Thoracic aorta endothelial cell (primary cell): ENCODE data around the gene SLC4A1. TPM values are rescaled to one million over a fixed set of nuclear protein-coding genes. Genes with fewer than 3 reads are reported as not detected.

ENCODE experiments used
- small RNA-seq: library from RNA; depleted of rRNA; stranded (forward); fragments of <200 nt; gene quantifications from one replicate; pipeline ENCODE3, GENCODE V24; 2012
- total RNA-seq: library from RNA; depleted of rRNA; stranded (reverse); fragments of >200 nt; gene quantifications from 2 replicates; pipeline ENCODE4 v1.2.3, GENCODE V29; 2012

The SLC4A1 gene
- not detected in 2 replicates for total RNA-seq

GRCh38 chr17:44267818-44268490 is at the start of gene SLC4A1:
SLC4A1 (minus strand) TSS chr17:44268135; CDS start chr17:44262866, 5,269 bp downstream.

GRCh38 chr17:44308320-44308818 is 40.4 kb upstream of the SLC4A1 start, which contains the start of gene RUNDC3A:
RUNDC3A (plus strand) TSS chr17:44308601; CDS start chr17:44308833, 232 bp downstream.

GRCh38 chr17:44219616-44220212 is 48.2 kb downstream of the SLC4A1 start, which contains the start of gene UBTF:
UBTF (minus strand) TSS chr17:44219675; CDS start chr17:44218229, 1,446 bp downstream.

GRCh38 chr17:44199553-44200477 is 68.1 kb downstream of the SLC4A1 start, which contains the start of gene ATXN7L3:
ATXN7L3 (minus strand) TSS chr17:44199884; CDS start chr17:44198070, 1,814 bp downstream.

Small RNA genes lying within 50 kb of the gene (small RNA-seq; reads per million reads assigned to genes)
- gene MIR6782 (not detected), gene RF00012 (not detected), gene RN7SL507P (not detected), gene RNU6-453P (not detected)

Other genes starting within 250 kb of the SLC4A1 start
- gene LSM12, start 201.5 kb downstream of the SLC4A1 start, total RNA-seq = 68.9 and 82.3 TPM in 2 replicates
- 23.4 and 34.3 TPM in 2 replicates for gene G6PC3, start 197.4 kb downstream of the SLC4A1 start, total RNA-seq
- gene HDAC5, start 144.5 kb downstream of the SLC4A1 start, total RNA-seq = 16.2 and 25.6 TPM in 2 replicates
- gene HROB, start 126.2 kb downstream of the SLC4A1 start, total RNA-seq = 3.9 and 6.9 TPM in 2 replicates
- gene ASB16, start 97.4 kb downstream of the SLC4A1 start, total RNA-seq = not detected in 2 replicates
- 17.7 and 20.2 TPM in 2 replicates for gene TMUB2, start 81.2 kb downstream of the SLC4A1 start, total RNA-seq
- 48.7 and 51.0 TPM in 2 replicates for gene ATXN7L3, start 68.3 kb downstream of the SLC4A1 start, total RNA-seq
- 60.1 and 74.1 TPM in 2 replicates for gene UBTF, start 48.5 kb downstream of the SLC4A1 start, total RNA-seq
- gene RUNDC3A, start 40.5 kb upstream of the SLC4A1 start, total RNA-seq = not detected in 2 replicates
- gene SLC25A39, start 56.7 kb upstream of the SLC4A1 start, total RNA-seq = 70.9 and 84.0 TPM in 2 replicates
- 153 and 193 TPM in 2 replicates for gene GRN, start 77.2 kb upstream of the SLC4A1 start, total RNA-seq
- gene FAM171A2, start 95.7 kb upstream of the SLC4A1 start, total RNA-seq = 3.8 and 5.2 TPM in 2 replicates
- gene ITGA2B, start 121.5 kb upstream of the SLC4A1 start, total RNA-seq = 0.22 TPM in 1 of 2 replicates, not detected in the other
- gene GPATCH8, start 235.3 kb upstream of the SLC4A1 start, total RNA-seq = 28.7 and 37.5 TPM in 2 replicates